Measurements from ENCODE around the gene BASP1. TPM values are rescaled to one million over a fixed set of nuclear protein-coding genes. Genes with fewer than 3 reads are reported as not detected.

The BASP1 gene
- total RNA-seq (66.4 TPM in 2 replicates), polyA plus RNA-seq (53.0 and 63.7 TPM in 2 replicates), polyA minus RNA-seq (47.0 and 51.9 TPM in 2 replicates)
- total RNA-seq (2013), result 45.0 TPM

- ChIA-PET POLR2A (interaction anchor here (0.5 to 1.7 kb wide), 7 partner anchors 34 to 1064 kb away, joined by 3 to 8 read pairs (median 3); no protein-coding TSS in a partner anchor), CTCF (interaction anchor here (2.3 to 4.1 kb wide), 5 partner anchors 7 to 1087 kb away, joined by 13 to 135 read pairs (median 21); no protein-coding TSS in a partner anchor)
- Mint-ChIP-seq H3K27ac (peak within 1 kb of the TSS; percentile 96), H3K9me3 (ENCODE audit: insufficient read depth) (no peaks in the 10 kb centered on the region), H3K4me3 (peak within 1 kb of the TSS; percentile 92), H3K4me1 (peaks cover 53% of the 10 kb centered on the region), H3K27me3 (no peaks in the 10 kb centered on the region)
- intact Hi-C loops (cut with micrococcal nuclease), result loop anchor here (1.0 to 5.0 kb wide), 5 partner anchors 65 to 1530 kb away; partner anchors contain the start of gene ZNF622
- Histone ChIP-seq H3K9me3 (ENCODE audit: control extremely low read depth in 1 of 3, control insufficient read depth in 2 of 3, insufficient read depth in 1 of 3, low read length in 2 of 3) (no peaks in the 10 kb centered on the region), H3K4me2 (replicated peaks; ENCODE audit: low read depth, low read length, poor library complexity, severe bottlenecking) (peak within 1 kb of the TSS; percentile 99), H3K4me3 (ENCODE audit: control extremely low read depth in 1 of 5, extremely low read depth in 1 of 5, insufficient read depth in 1 of 5, low read depth in 2 of 5, low read length in 4 of 5) (peak within 1 kb of the TSS; percentile 79 to 95 (median 87)), H3K27me3 (replicated peaks in 1 of 4; ENCODE audit: control extremely low read depth in 1 of 4, control insufficient read depth in 3 of 4, insufficient read depth in 4 of 4, low read length in 3 of 4) (no peaks in the 10 kb centered on the region), H4K20me1 (ENCODE audit: control insufficient read depth, insufficient read depth, low read length, poor library complexity, severe bottlenecking) (peaks cover 32% of the 10 kb centered on the region), H3K27ac (ENCODE audit: low read length in 2 of 2) (peak within 1 kb of the TSS; percentile 59 to 78), H2AFZ (ENCODE audit: insufficient read depth, low read depth, low read length, poor library complexity, severe bottlenecking) (peak within 1 kb of the TSS; percentile 98), H3K4me1 (ENCODE audit: control insufficient read depth in 2 of 2, insufficient read depth in 2 of 2, low read length in 2 of 2) (peaks cover 38 to 44% of the 10 kb centered on the region in 2 donors), H3K9ac (ENCODE audit: low read length) (peak within 1 kb of the TSS; percentile 88), H3K36me3 (replicated peaks in 1 of 2; ENCODE audit: control extremely low read depth in 1 of 2, control insufficient read depth in 1 of 2, extremely low read depth in 1 of 2, insufficient read depth in 2 of 2, low read length in 1 of 2) (peaks cover 0 to 5% of the 10 kb centered on the region in 2 experiments), H3K79me2 (ENCODE audit: control insufficient read depth, insufficient read depth, low read length) (peaks cover 51% of the 10 kb centered on the region)
- no peak for TF ChIP-seq EZH2 (IDR thresholded peaks at IDR 0.05; ENCODE audit: borderline replicate concordance, insufficient read depth, low read depth, low read length, poor library complexity, severe bottlenecking)
- TF ChIP-seq, protein P1, sequence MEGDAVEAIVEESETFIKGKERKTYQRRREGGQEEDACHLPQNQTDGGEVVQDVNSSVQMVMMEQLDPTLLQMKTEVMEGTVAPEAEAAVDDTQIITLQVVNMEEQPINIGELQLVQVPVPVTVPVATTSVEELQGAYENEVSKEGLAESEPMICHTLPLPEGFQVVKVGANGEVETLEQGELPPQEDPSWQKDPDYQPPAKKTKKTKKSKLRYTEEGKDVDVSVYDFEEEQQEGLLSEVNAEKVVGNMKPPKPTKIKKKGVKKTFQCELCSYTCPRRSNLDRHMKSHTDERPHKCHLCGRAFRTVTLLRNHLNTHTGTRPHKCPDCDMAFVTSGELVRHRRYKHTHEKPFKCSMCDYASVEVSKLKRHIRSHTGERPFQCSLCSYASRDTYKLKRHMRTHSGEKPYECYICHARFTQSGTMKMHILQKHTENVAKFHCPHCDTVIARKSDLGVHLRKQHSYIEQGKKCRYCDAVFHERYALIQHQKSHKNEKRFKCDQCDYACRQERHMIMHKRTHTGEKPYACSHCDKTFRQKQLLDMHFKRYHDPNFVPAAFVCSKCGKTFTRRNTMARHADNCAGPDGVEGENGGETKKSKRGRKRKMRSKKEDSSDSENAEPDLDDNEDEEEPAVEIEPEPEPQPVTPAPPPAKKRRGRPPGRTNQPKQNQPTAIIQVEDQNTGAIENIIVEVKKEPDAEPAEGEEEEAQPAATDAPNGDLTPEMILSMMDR (IDR thresholded peaks at IDR 0.05), result no peak
- WGBS (ENCODE audit: insufficient coverage), result 1% methylated on average over 75 of the region's 89 CpGs
- peak; percentile 89 for DNase-seq
- ATAC-seq (ENCODE audit: low read depth), result peak; percentile 70
Measured at GRCh38 chr5:17217493-17218352, at the start of gene BASP1. TSS of gene BASP1 (plus strand) at chr5:17217631. CDS start at chr5:17275217, 57,586 bp downstream.

DNA sequence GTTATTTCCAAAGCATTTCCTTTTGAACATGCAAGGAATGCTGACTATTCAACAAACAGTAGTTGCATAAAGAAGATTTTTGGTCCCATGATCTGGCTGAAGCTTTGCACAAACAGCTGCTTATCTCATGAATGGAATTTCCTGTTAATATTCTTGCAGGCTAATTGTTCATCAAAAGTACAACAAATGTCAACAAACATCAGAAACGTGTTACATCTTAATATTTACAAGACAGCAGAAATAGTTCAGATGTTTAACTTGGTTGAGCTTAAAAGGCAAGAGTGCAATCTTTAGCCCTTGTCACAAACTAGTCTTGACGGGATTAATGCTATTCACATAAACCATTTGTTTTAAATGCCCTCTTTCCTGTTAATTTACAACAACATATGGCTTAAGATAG, 47.9 kb upstream of the BASP1 start:
- no CpG with 5 or more reads among the region's 2 CpGs for WGBS (ENCODE audit: insufficient coverage)
- Mint-ChIP-seq H3K27me3 (peaks cover 10% of the 10 kb centered on the region), H3K4me1 (no peaks in the 10 kb centered on the region), H3K27ac (no peak overlapping the region), H3K9me3 (ENCODE audit: insufficient read depth) (no peaks in the 10 kb centered on the region), H3K4me3 (no peak overlapping the region)
- no peak for DNase-seq
- no peaks in the 10 kb centered on the region for H3K4me1 ChIP-seq (ENCODE audit: control insufficient read depth in 2 of 2, insufficient read depth in 2 of 2, low read length in 2 of 2)
- H2AFZ ChIP-seq (ENCODE audit: insufficient read depth, low read depth, low read length, poor library complexity, severe bottlenecking), result no peak overlapping the region
- no peaks in the 10 kb centered on the region for H4K20me1 ChIP-seq (ENCODE audit: control insufficient read depth, insufficient read depth, low read length, poor library complexity, severe bottlenecking)
- no peak for ATAC-seq (ENCODE audit: low read depth)
- H3K9me3 ChIP-seq (ENCODE audit: control extremely low read depth in 1 of 3, control insufficient read depth in 2 of 3, insufficient read depth in 1 of 3, low read length in 2 of 3), result no peaks in the 10 kb centered on the region
- no peak overlapping the region for H3K27ac ChIP-seq (ENCODE audit: low read length in 2 of 2)
- intact Hi-C loops (cut with micrococcal nuclease), result no loop called here
- H3K36me3 ChIP-seq (replicated peaks in 1 of 2; ENCODE audit: control extremely low read depth in 1 of 2, control insufficient read depth in 1 of 2, extremely low read depth in 1 of 2, insufficient read depth in 2 of 2, low read length in 1 of 2), result no peaks in the 10 kb centered on the region
- no peak overlapping the region for H3K4me3 ChIP-seq (ENCODE audit: control extremely low read depth in 1 of 5, extremely low read depth in 1 of 5, insufficient read depth in 1 of 5, low read depth in 2 of 5, low read length in 4 of 5)
- ChIA-PET CTCF (interaction anchor here (0.9 kb wide), 1 partner anchor 21 kb away, joined by 4 read pairs; no protein-coding TSS in a partner anchor), POLR2A (no interaction called here)
- no peaks in the 10 kb centered on the region for H3K27me3 ChIP-seq (replicated peaks in 1 of 4; ENCODE audit: control extremely low read depth in 1 of 4, control insufficient read depth in 3 of 4, insufficient read depth in 4 of 4, low read length in 3 of 4)
- H3K79me2 ChIP-seq (ENCODE audit: control insufficient read depth, insufficient read depth, low read length), result no peaks in the 10 kb centered on the region
- TF ChIP-seq, protein P1 (IDR thresholded peaks at IDR 0.05), result no peak
- TF ChIP-seq EZH2 (IDR thresholded peaks at IDR 0.05; ENCODE audit: borderline replicate concordance, insufficient read depth, low read depth, low read length, poor library complexity, severe bottlenecking), result no peak
- no peak overlapping the region for H3K9ac ChIP-seq (ENCODE audit: low read length)
- H3K4me2 ChIP-seq (replicated peaks; ENCODE audit: low read depth, low read length, poor library complexity, severe bottlenecking), result no peak overlapping the region

Data from B cell (primary cell).